Measurements from ENCODE around the gene EFCAB7.

EFCAB7 gene

GRCh38 chr1:63611231-63611630 is 87.9 kb downstream of the EFCAB7 start:
- DNase-seq = no peak

- DNase-seq = no peak
Observed at GRCh38 chr1:63612564-63612963, 89.2 kb downstream of the EFCAB7 start.

GRCh38 chr1:63612971-63613370 is 89.6 kb downstream of the EFCAB7 start:
- DNase-seq = no peak

- DNase-seq = no peak
Observed at GRCh38 chr1:63615768-63616420, 92.6 kb downstream of the EFCAB7 start.

GRCh38 chr1:63617450-63617849 is 94.1 kb downstream of the EFCAB7 start:
- DNase-seq = no peak

- no peak for DNase-seq
Observed at GRCh38 chr1:63618011-63618410, 94.7 kb downstream of the EFCAB7 start.

DNA sequence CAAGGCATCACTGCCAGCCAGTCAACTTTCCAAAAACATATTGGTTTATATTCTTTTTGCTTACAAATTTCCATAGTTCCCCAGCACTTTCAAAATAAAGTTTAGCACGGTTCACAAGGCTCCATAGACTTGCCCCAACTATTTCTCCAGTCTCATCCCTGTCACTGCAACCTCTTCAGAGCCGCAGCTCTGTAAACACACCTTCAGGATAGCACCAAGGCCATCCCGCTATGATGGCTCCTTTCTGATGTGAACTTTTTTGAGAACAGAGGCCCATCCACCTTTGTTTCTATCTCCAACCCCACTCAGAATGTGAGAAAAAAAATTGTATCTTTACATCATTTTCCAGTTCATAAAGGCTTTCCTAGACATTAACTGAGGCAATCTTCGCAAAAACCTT is 96.2 kb downstream of the EFCAB7 start:
- no peak for DNase-seq

DNA sequence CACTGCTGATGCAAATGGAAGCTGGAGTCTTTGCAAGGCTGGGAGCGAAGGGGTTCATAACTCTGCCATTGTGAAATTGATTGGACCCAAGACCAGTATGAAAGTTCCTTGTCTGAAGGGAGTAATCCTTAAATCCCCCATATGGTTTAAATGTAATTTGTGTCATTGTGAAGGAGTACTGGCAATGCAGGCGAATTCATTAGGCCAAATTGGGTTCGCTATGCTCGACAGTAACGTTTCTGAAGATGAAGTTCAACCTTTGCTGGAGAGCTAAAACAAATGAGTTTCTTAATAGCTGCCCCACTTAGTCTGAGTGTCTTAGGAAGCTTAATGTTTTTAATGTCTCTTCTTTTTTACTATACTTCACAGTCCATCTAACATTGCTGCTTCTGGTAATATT is 97.3 kb downstream of the EFCAB7 start:
- DNase-seq = no peak

- DNase-seq = no peak
Observed at GRCh38 chr1:63621075-63621474, 97.8 kb downstream of the EFCAB7 start.

- no peak for DNase-seq
Observed at GRCh38 chr1:63621698-63622097, 98.4 kb downstream of the EFCAB7 start.
